Measurements from ENCODE around the gene OSBPL3. TPM values are rescaled to one million over a fixed set of nuclear protein-coding genes. Genes with fewer than 3 reads are reported as not detected.

Gene OSBPL3
- total RNA-seq, 1 experiment from 2014 or later: 11.6 TPM

GRCh38 chr7:24885716-24886115 lies 94.3 kb downstream of the OSBPL3 start:
- Histone ChIP-seq H3K79me2 (ENCODE audit: low read length) (no peaks in the 10 kb centered on the region), H3K4me1 (ENCODE audit: insufficient read depth, low read length) (peaks cover 16% of the 10 kb centered on the region), H3K36me3 (ENCODE audit: low read depth, low read length) (0 out of 2 replicates have a peak, but pooled peaks cover 2% of the 10 kb centered on the region), H3K9me2 (replicated peaks; ENCODE audit: low read length) (no peaks in the 10 kb centered on the region), H3K27ac (ENCODE audit: low read length) (no peak overlapping the region), H4K20me1 (ENCODE audit: low read length) (no peaks in the 10 kb centered on the region), H3F3A (ENCODE audit: low read length, unreplicated experiment) (no peaks in the 10 kb centered on the region), H2AFZ (ENCODE audit: low read length) (no peak overlapping the region), H3K27me3 (ENCODE audit: low read length) (no peaks in the 10 kb centered on the region), H3K9me3 (ENCODE audit: low read length) (no peaks in the 10 kb centered on the region), H3K4me2 (ENCODE audit: low read length) (no peak overlapping the region), H3K4me3 (ENCODE audit: low read length) (no peak overlapping the region), H3K9ac (ENCODE audit: low read length) (no peak overlapping the region)
- ChIA-PET POLR2A (ENCODE audit: unreplicated experiment) (no interaction called here), CTCF (no interaction called here)
- no TSS peak for BruUV-seq (replicated peaks)
- TF ChIP-seq EZH2 (IDR thresholded peaks at IDR 0.05; ENCODE audit: low read length, unreplicated experiment): no peak
- no peak for TF ChIP-seq CTCF (conservative IDR thresholded peaks at IDR 0.05; ENCODE audit: low read depth, low read length)
- TF ChIP-seq EZH2phosphoT487 (IDR thresholded peaks at IDR 0.05; ENCODE audit: borderline replicate concordance, low read length): no peak
- DNase-seq (no peak), ATAC-seq (no peak)
- intact Hi-C loops (cut with micrococcal nuclease): no loop called here

GRCh38 chr7:24885305-24885704 lies 94.7 kb downstream of the OSBPL3 start:
- Histone ChIP-seq H3K9me3 (ENCODE audit: low read length) (no peaks in the 10 kb centered on the region), H3K79me2 (ENCODE audit: low read length) (no peaks in the 10 kb centered on the region), H3K4me3 (ENCODE audit: low read length) (no peak overlapping the region), H3F3A (ENCODE audit: low read length, unreplicated experiment) (no peaks in the 10 kb centered on the region), H3K4me2 (ENCODE audit: low read length) (no peak overlapping the region), H4K20me1 (ENCODE audit: low read length) (no peaks in the 10 kb centered on the region), H3K9ac (ENCODE audit: low read length) (no peak overlapping the region), H2AFZ (ENCODE audit: low read length) (no peak overlapping the region), H3K9me2 (replicated peaks; ENCODE audit: low read length) (no peaks in the 10 kb centered on the region), H3K4me1 (ENCODE audit: insufficient read depth, low read length) (peaks cover 16% of the 10 kb centered on the region), H3K36me3 (ENCODE audit: low read depth, low read length) (no peaks in the 10 kb centered on the region), H3K27ac (ENCODE audit: low read length) (no peak overlapping the region), H3K27me3 (ENCODE audit: low read length) (no peaks in the 10 kb centered on the region)
- CTCF ChIA-PET: no interaction called here
- POLR2A ChIA-PET (ENCODE audit: unreplicated experiment): no interaction called here
- intact Hi-C loops (cut with micrococcal nuclease): no loop called here
- ATAC-seq: no peak
- TF ChIP-seq EZH2 (IDR thresholded peaks at IDR 0.05; ENCODE audit: low read length, unreplicated experiment) (no peak), EZH2phosphoT487 (IDR thresholded peaks at IDR 0.05; ENCODE audit: borderline replicate concordance, low read length) (no peak), CTCF (conservative IDR thresholded peaks at IDR 0.05; ENCODE audit: low read depth, low read length) (no peak)
- no peak for DNase-seq
- BruUV-seq (replicated peaks): no TSS peak

- no peak overlapping the region for H3K4me2 ChIP-seq (ENCODE audit: low read length)
- no peak overlapping the region for H2AFZ ChIP-seq (ENCODE audit: low read length)
- H3K27me3 ChIP-seq (ENCODE audit: low read length): no peaks in the 10 kb centered on the region
- ATAC-seq (no peak), DNase-seq (no peak)
- no peaks in the 10 kb centered on the region for H3F3A ChIP-seq (ENCODE audit: low read length, unreplicated experiment)
- BruUV-seq (replicated peaks): no TSS peak
- H3K4me1 ChIP-seq (ENCODE audit: insufficient read depth, low read length): peaks cover 16% of the 10 kb centered on the region
- TF ChIP-seq EZH2 (IDR thresholded peaks at IDR 0.05; ENCODE audit: low read length, unreplicated experiment) (no peak), EZH2phosphoT487 (IDR thresholded peaks at IDR 0.05; ENCODE audit: borderline replicate concordance, low read length) (no peak), CTCF (conservative IDR thresholded peaks at IDR 0.05; ENCODE audit: low read depth, low read length) (no peak)
- ChIA-PET POLR2A (ENCODE audit: unreplicated experiment) (no interaction called here), CTCF (no interaction called here)
- H3K9ac ChIP-seq (ENCODE audit: low read length): no peak overlapping the region
- no peaks in the 10 kb centered on the region for H4K20me1 ChIP-seq (ENCODE audit: low read length)
- no peaks in the 10 kb centered on the region for H3K9me2 ChIP-seq (replicated peaks; ENCODE audit: low read length)
- intact Hi-C loops (cut with micrococcal nuclease): loop anchor here (5.0 kb wide), 2 partner anchors 93 to 188 kb away; no protein-coding TSS in a partner anchor
- no peaks in the 10 kb centered on the region for H3K79me2 ChIP-seq (ENCODE audit: low read length)
- H3K4me3 ChIP-seq (ENCODE audit: low read length): no peak overlapping the region
- no peak overlapping the region for H3K27ac ChIP-seq (ENCODE audit: low read length)
- no peaks in the 10 kb centered on the region for H3K36me3 ChIP-seq (ENCODE audit: low read depth, low read length)
- no peaks in the 10 kb centered on the region for H3K9me3 ChIP-seq (ENCODE audit: low read length)
Measured at GRCh38 chr7:24884401-24884800, 95.6 kb downstream of the OSBPL3 start.
